BLaER1 treated with 17β-estradiol and CSF1 and Interleukin-3, amounts not matched to agents 10 nM and 100 nM (cell line): ENCODE measurements around the gene ETFA.

Source experiments
- H3K27ac ChIP-seq, 11 experiments: shearing (Covaris generic); formaldehyde crosslinking; 2 replicates each; pipeline ENCODE4 v1.8.1; 2022
- H3K27me3 ChIP-seq, 11 experiments: shearing (Covaris generic); formaldehyde crosslinking; 2 replicates each; pipeline ENCODE4 v1.8.1; 2022
- H3K36me3 ChIP-seq, 11 experiments: shearing (Covaris generic); formaldehyde crosslinking; 2 replicates each; pipeline ENCODE4 v1.8.1; 2022
- H3K4me1 ChIP-seq, 10 experiments: shearing (Covaris generic); formaldehyde crosslinking; 2 replicates each; pipeline ENCODE4 v1.8.1; 2022
- H3K4me2 ChIP-seq, 11 experiments: shearing (Covaris generic); formaldehyde crosslinking; 2 replicates each; pipeline ENCODE4 v1.8.1; 2022
- H3K4me3 ChIP-seq, 10 experiments: shearing (Covaris generic); formaldehyde crosslinking; 2 replicates each; pipeline ENCODE4 v1.8.1; 2022
- H3K9ac ChIP-seq, 11 experiments: shearing (Covaris generic); formaldehyde crosslinking; 2 replicates each; pipeline ENCODE4 v1.8.1; 2022
- H3K9me3 ChIP-seq, 11 experiments: shearing (Covaris generic); formaldehyde crosslinking; replicated peaks in 1 of 11; 2 replicates each; pipeline ENCODE4 v1.8.1; 2022
- H4K20me1 ChIP-seq, 11 experiments: shearing (Covaris generic); formaldehyde crosslinking; 2 replicates each; pipeline ENCODE4 v1.8.1; 2022
- Cebpa-rat ChIP-seq, 11 experiments: shearing (Covaris generic); IDR thresholded peaks; 2 replicates each; pipeline ENCODE4 v1.8.1; 2022

The ETFA gene

DNA sequence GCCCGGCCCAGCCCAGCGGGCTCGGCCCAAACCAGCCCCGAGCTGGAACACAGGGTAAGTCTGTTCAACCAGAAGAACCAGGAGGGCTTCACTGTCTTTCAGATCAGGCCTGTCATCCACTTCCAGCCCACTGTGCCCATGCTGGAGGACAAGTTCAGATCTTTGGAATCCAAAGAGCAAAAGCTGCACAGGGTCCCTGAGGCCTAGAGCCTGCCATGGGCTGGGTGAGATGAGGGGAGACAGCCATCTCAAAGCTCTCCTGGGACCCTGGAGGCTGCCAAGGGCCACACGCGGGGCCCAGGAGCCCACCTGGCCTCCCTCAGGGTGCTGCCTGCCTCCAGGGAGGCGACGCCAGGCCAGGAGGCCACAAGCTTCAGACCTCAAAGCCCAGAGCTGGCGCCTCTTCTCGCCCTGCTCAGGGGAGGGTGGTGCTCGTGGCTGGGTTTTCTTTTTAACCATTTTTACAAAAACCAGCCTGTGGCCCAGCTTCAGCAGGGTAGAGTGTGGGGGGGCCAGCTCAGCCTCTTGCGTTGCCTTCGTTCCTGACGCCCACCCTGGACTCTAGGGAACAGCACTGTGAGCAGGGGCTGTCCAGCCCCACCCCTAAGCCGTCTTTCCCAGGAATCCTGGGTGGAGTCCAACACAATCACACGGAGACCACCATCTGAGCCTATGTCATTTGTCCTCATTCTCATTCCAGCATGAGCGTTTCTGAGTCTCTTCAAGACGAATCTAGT, 107.0 kb downstream of the ETFA start:
- Histone ChIP-seq H3K9ac (0 out of 22 replicates have a peak overlapping the region, but pooled peaks of 1 of the 11 experiments have one; percentile 24), H3K27me3 (no peaks in the 10 kb centered on the region), H3K4me2 (no peak overlapping the region), H3K4me3 (no peak overlapping the region), H3K4me1 (peaks cover 0 to 3% (median 0%) of the 10 kb centered on the region in 10 experiments; a peak in 1 of 20 replicates), H3K27ac (no peak overlapping the region), H4K20me1 (peaks cover 0 to 42% (median 0%) of the 10 kb centered on the region in 11 experiments; a peak in 6 of 22 replicates), H3K36me3 (peaks cover 6 to 35% (median 28%) of the 10 kb centered on the region in 11 experiments; a peak in 19 of 22 replicates), H3K9me3 (no peaks in the 10 kb centered on the region)
- no peak for TF ChIP-seq Cebpa-rat (IDR thresholded peaks at IDR 0.05)

GRCh38 chr15:76203346-76204108, 107.7 kb downstream of the ETFA start:
- Histone ChIP-seq H3K9ac (no peak overlapping the region), H3K4me2 (no peak overlapping the region), H3K27me3 (no peaks in the 10 kb centered on the region), H3K4me1 (peaks cover 0 to 6% (median 0%) of the 10 kb centered on the region in 10 experiments; a peak in 1 of 20 replicates), H3K9me3 (no peaks in the 10 kb centered on the region), H3K4me3 (no peak overlapping the region), H3K36me3 (peaks cover 6 to 28% (median 20%) of the 10 kb centered on the region in 11 experiments; a peak in 17 of 22 replicates), H4K20me1 (peaks cover 0 to 45% (median 0%) of the 10 kb centered on the region in 11 experiments; a peak in 6 of 22 replicates), H3K27ac (no peak overlapping the region)
- no peak for TF ChIP-seq Cebpa-rat (IDR thresholded peaks at IDR 0.05)

DNA sequence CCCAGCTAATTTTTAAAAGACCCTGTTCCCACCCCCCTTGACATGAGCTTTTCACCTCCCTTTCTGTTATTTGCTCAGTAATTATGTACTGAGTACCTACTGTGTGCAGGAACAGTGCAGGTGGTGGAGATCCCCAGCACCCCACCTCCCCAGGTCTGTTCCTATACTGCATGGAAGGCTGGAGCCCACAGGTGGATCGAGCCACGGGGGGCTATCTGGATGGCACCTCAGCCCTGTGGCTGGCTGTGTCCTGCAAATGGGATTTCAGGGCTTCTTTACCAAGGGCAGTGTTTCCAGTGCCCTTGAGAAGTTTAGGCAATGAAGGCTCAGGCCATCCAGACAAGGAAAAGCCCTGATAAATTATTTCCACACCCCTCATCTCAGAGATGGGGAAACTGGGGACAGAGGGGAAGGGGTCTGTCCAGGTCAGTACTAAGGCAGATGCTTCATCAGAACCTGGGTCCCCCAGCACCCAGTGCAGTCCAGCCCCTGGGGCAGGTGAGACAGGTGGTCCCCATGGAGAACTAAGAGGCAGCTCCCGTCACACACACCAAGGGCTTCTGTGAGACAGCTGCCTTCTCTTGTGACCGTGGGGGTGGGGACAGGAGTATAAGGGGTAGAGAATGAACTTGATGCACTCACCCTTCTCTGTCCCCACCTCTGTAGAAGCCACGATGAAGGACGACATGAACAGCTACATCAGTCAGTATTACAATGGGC, 109.6 kb downstream of the ETFA start:
- Histone ChIP-seq H3K4me2 (no peak overlapping the region), H3K27me3 (no peaks in the 10 kb centered on the region), H3K36me3 (peaks cover 3 to 12% (median 7%) of the 10 kb centered on the region in 11 experiments; a peak in 12 of 22 replicates), H3K4me1 (peaks cover 9 to 21% (median 11%) of the 10 kb centered on the region in 10 experiments), H3K4me3 (no peak overlapping the region), H3K27ac (no peak overlapping the region), H3K9me3 (no peaks in the 10 kb centered on the region), H4K20me1 (peaks cover 0 to 52% (median 0%) of the 10 kb centered on the region in 11 experiments; a peak in 6 of 22 replicates), H3K9ac (no peak overlapping the region)
- TF ChIP-seq Cebpa-rat (IDR thresholded peaks at IDR 0.05): no peak

- no peaks in the 10 kb centered on the region for H3K27me3 ChIP-seq
- H3K27ac ChIP-seq: no peak overlapping the region
- TF ChIP-seq Cebpa-rat (IDR thresholded peaks at IDR 0.05): no peak
- H3K36me3 ChIP-seq: peaks cover 0 to 2% (median 0%) of the 10 kb centered on the region in 11 experiments; a peak in 5 of 22 replicates
- H3K4me3 ChIP-seq: no peak overlapping the region
- peaks cover 0 to 53% (median 0%) of the 10 kb centered on the region in 11 experiments; a peak in 6 of 22 replicates for H4K20me1 ChIP-seq
- H3K9ac ChIP-seq: no peak overlapping the region; a peak in 1 of 22 replicates
- no peaks in the 10 kb centered on the region for H3K9me3 ChIP-seq
- peaks cover 15 to 29% (median 18%) of the 10 kb centered on the region in 10 experiments for H3K4me1 ChIP-seq
- no peak overlapping the region for H3K4me2 ChIP-seq
Measured at GRCh38 chr15:76200641-76201105, 110.6 kb downstream of the ETFA start.

GRCh38 chr15:76200083-76200465, 111.2 kb downstream of the ETFA start:
- Histone ChIP-seq H3K9ac (no peak overlapping the region; a peak in 1 of 22 replicates), H3K4me2 (no peak overlapping the region), H3K27me3 (no peaks in the 10 kb centered on the region), H3K36me3 (no peaks in the 10 kb centered on the region; a peak in 2 of 22 replicates), H3K27ac (no peak overlapping the region), H3K9me3 (no peaks in the 10 kb centered on the region), H4K20me1 (peaks cover 0 to 53% (median 0%) of the 10 kb centered on the region in 11 experiments; a peak in 6 of 22 replicates), H3K4me1 (peaks cover 15 to 29% (median 18%) of the 10 kb centered on the region in 10 experiments), H3K4me3 (no peak overlapping the region)
- no peak for TF ChIP-seq Cebpa-rat (IDR thresholded peaks at IDR 0.05)

GRCh38 chr15:76199106-76200082, 111.9 kb downstream of the ETFA start:
- H3K27ac ChIP-seq: no peak overlapping the region
- no peak overlapping the region; a peak in 1 of 22 replicates for H3K4me2 ChIP-seq

DNA sequence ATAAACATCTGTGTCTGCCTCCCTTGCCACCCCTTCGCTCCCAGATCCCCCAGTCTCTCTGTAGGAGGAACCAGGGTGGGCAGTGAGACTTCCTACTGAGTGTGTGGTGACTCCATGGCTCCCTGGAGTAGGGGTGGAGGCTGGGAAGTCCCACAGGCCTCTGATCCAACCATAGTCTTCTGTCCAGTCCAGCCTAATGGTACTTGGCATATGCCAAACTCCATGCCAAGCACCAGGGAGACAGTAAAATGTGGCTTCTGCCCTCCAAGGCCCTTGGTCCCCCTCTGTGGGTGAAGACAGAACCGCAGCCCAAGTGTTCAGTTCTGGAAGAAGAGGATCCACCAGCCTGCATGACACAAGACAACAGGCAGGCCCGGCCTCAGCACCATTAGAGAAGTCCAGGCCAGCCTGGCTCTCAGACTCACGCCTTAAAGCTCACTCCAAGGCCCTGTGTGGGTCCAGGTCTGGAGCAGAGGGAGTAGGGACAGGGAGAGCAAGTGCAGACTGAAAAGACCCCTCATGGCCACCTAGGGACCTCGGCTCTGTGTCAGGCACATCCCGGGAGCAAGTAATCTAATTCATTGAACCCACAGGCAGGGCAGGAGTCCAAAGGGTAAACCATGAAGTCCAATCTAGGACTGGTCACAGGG, 112.7 kb downstream of the ETFA start:
- H3K4me1 ChIP-seq: peaks cover 17 to 29% (median 22%) of the 10 kb centered on the region in 10 experiments
- no peak overlapping the region for H3K4me3 ChIP-seq
- no peaks in the 10 kb centered on the region for H3K27me3 ChIP-seq
- TF ChIP-seq Cebpa-rat (IDR thresholded peaks at IDR 0.05): no peak
- H3K27ac ChIP-seq: no peak overlapping the region
- H3K4me2 ChIP-seq: no peak overlapping the region; a peak in 1 of 22 replicates
- no peak overlapping the region for H3K9ac ChIP-seq
- no peaks in the 10 kb centered on the region for H3K9me3 ChIP-seq
- H4K20me1 ChIP-seq: peaks cover 0 to 38% (median 0%) of the 10 kb centered on the region in 11 experiments; a peak in 5 of 22 replicates
- H3K36me3 ChIP-seq: no peaks in the 10 kb centered on the region; a peak in 2 of 22 replicates

More at GRCh38 chr15:76199106-76200082, 111.9 kb downstream of the ETFA start:
- no peaks in the 10 kb centered on the region for H3K9me3 ChIP-seq
- peaks cover 15 to 29% (median 18%) of the 10 kb centered on the region in 10 experiments for H3K4me1 ChIP-seq
- no peak for TF ChIP-seq Cebpa-rat (IDR thresholded peaks at IDR 0.05)
- H3K4me3 ChIP-seq: no peak overlapping the region
- H3K36me3 ChIP-seq: no peaks in the 10 kb centered on the region; a peak in 2 of 22 replicates
- no peaks in the 10 kb centered on the region for H3K27me3 ChIP-seq
- H4K20me1 ChIP-seq: peaks cover 0 to 46% (median 0%) of the 10 kb centered on the region in 11 experiments; a peak in 6 of 22 replicates
- H3K9ac ChIP-seq: no peak overlapping the region
